GM12878 (cell line): ENCODE results near the gene ARHGEF37. TPM values are rescaled to one million over a fixed set of nuclear protein-coding genes. Genes with fewer than 3 reads are reported as not detected.

Experiments used
- ATAC-seq: fragments of 200-7000 bp; cut with Tn5 transposase; 3 replicates; pipeline ENCODE4 v1.9.1; 2020; ENCODE audit warnings: mild to moderate bottlenecking, moderate library complexity
- BruUV-seq: library from RNA; stranded (reverse); fragments of 400-500 nt; replicated peaks from 2 replicates; lab custom pipeline; 2021; lab: Mats Ljungman, UMichigan
- CTCF ChIA-PET: fragments of 300-600 bp; sonication (Branson Sonifier 250); formaldehyde crosslinking; extraction: SDS; loops from one replicate; lab custom pipeline; 2021; ENCODE audit warnings: inconsistent platforms; lab: Yijun Ruan, JAX
- POLR2A ChIA-PET: fragments of 350-600 bp; formaldehyde crosslinking; extraction: SDS; loops from one replicate; lab custom pipeline; 2021; ENCODE audit warnings: inconsistent platforms; lab: Charles Lee
- RAD21 ChIA-PET: fragments of 300-600 bp; sonication (Branson Sonifier 250); formaldehyde crosslinking; loops from one replicate; lab custom pipeline; 2023; ENCODE audit warnings: antibody characterized with exemption; ENCODE audit not compliant: unreplicated experiment; lab: Charles Lee
- SMC1A ChIA-PET: fragments of 300-600 bp; sonication (Branson Sonifier 250); formaldehyde crosslinking; loops from one replicate; lab custom pipeline; 2023; ENCODE audit not compliant: unreplicated experiment, uncharacterized antibody; lab: Charles Lee
- DNase-seq: peaks from one replicate; pipeline ENCODE4 v3.0.0-alpha.2; 2011; ENCODE audit warnings: low read depth, low spot score
- FAIRE-seq: peaks from 3 replicates; lab custom pipeline; 2011; peaks lifted over from hg19 to GRCh38; lab: Jason Lieb, UNC
- H2AFZ ChIP-seq: 2 replicates; pipeline ENCODE4 v1.6.0; 2011; ENCODE audit warnings: low read depth, low read length, control low read depth; ENCODE audit not compliant: control insufficient read depth
- H3K27ac ChIP-seq: 2 replicates; pipeline ENCODE4 v1.5.1; 2011; ENCODE audit warnings: control low read depth; ENCODE audit not compliant: control insufficient read depth, insufficient read depth
- H3K27me3 ChIP-seq, 2 experiments: replicated peaks in 1 of 2; 2 replicates each; pipeline versions ENCODE4 v1.6.0 to v1.6.1; 2011; ENCODE audit warnings: low read length in 1 of 2; ENCODE audit not compliant: control insufficient read depth in 2 of 2, insufficient read depth in 2 of 2
- H3K36me3 ChIP-seq, 2 experiments: 2 replicates each; pipeline ENCODE4 v1.5.1; 2011; ENCODE audit warnings: low read length in 1 of 2; ENCODE audit not compliant: control insufficient read depth in 2 of 2, insufficient read depth in 2 of 2
- H3K4me1 ChIP-seq: 2 replicates; pipeline ENCODE4 v1.6.1; 2011; ENCODE audit warnings: mild to moderate bottlenecking, low read length, moderate library complexity, mixed read lengths; ENCODE audit not compliant: control insufficient read depth, insufficient read depth
- H3K4me2 ChIP-seq: 2 replicates; pipeline ENCODE4 v1.6.0; 2011; ENCODE audit warnings: control low read depth; ENCODE audit not compliant: control insufficient read depth, insufficient read depth
- H3K4me3 ChIP-seq: fragments of 200-600 bp; sonication (generic); 2 replicates; pipeline ENCODE4 v1.5.1; 2016
- H3K79me2 ChIP-seq: 2 replicates; pipeline ENCODE4 v1.6.0; 2011; ENCODE audit warnings: low read length; ENCODE audit not compliant: control insufficient read depth, insufficient read depth
- H3K9ac ChIP-seq: 2 replicates; pipeline ENCODE4 v1.8.0; 2011; ENCODE audit warnings: low read length, control low read depth, mixed read lengths; ENCODE audit not compliant: control insufficient read depth, insufficient read depth
- H3K9me3 ChIP-seq: replicated peaks from 3 replicates; pipeline ENCODE4 v1.5.1; 2011; ENCODE audit warnings: mild to moderate bottlenecking, low read length; ENCODE audit not compliant: control insufficient read depth, insufficient read depth
- H4K20me1 ChIP-seq: 2 replicates; pipeline ENCODE4 v1.6.0; 2011; ENCODE audit not compliant: control insufficient read depth, insufficient read depth
- BCL11A ChIP-seq: IDR thresholded peaks from 2 replicates; pipeline ENCODE4 v1.6.1; 2011; ENCODE audit warnings: low read depth, low read length
- BHLHE40 ChIP-seq, 2 experiments: fragments of 450-650 bp in 1 of 2; IDR thresholded peaks; 2 replicates each; pipeline ENCODE4 v1.6.1; 2011 to 2017; ENCODE audit warnings: low read depth in 2 of 2, borderline replicate concordance in 1 of 2, improper control_type of control experiment in 1 of 2, low read length in 1 of 2, mild to moderate bottlenecking in 1 of 2
- CREB1 ChIP-seq: IDR thresholded peaks from 2 replicates; pipeline ENCODE4 v1.6.1; 2012; ENCODE audit warnings: low read depth, mild to moderate bottlenecking, inconsistent platforms
- CREM ChIP-seq: IDR thresholded peaks from 2 replicates; pipeline ENCODE4 v1.6.1; 2014; ENCODE audit warnings: antibody characterized with exemption, low read depth
- RUNX3 ChIP-seq: IDR thresholded peaks from 2 replicates; pipeline ENCODE4 v1.6.1; 2012; ENCODE audit warnings: low read length, inconsistent platforms
- SMARCA5 ChIP-seq: fragments of 450-650 bp; IDR thresholded peaks from 2 replicates; pipeline ENCODE4 v1.6.1; 2017; ENCODE audit warnings: mild to moderate bottlenecking
- SPI1 ChIP-seq: IDR thresholded peaks from 2 replicates; pipeline ENCODE4 v1.6.1; 2011; ENCODE audit warnings: low read depth, mild to moderate bottlenecking, low read length, moderate library complexity, borderline replicate concordance; ENCODE audit not compliant: insufficient read depth
- WGBS: methylation state at CpG from one replicate; pipeline ENCODE4 v1.1.6; 2016; ENCODE audit warnings: low lambda C conversion rate; ENCODE audit not compliant: insufficient replicate concordance, insufficient coverage; ENCODE audit errors: missing lambda C conversion rate; 5-methylcytosine and 5-hydroxymethylcytosine counted together
- in situ Hi-C: fragments of 300-500 bp; cut with MboI; formaldehyde crosslinking; loops from 9 replicates; pipeline ENCODE4 v1.14.3; 2018; ENCODE audit warnings: mixed read lengths
- intact Hi-C: fragments of 100-400 bp; cut with micrococcal nuclease; formaldehyde crosslinking; loops from one replicate; pipeline ENCODE4 v1.14.2; 2022; ENCODE audit not compliant: unreplicated experiment
- polyA plus RNA-seq, 11 experiments: library from polyadenylated mRNA; depleted of rRNA in 4 of 11; unstranded in 6 of 11; stranded (reverse) in 5 of 11; fragments of >200 nt; fragmentation: Nextera tagmentation in 4 of 11; fragmentation: Illumina TruSeq in 1 of 11; extraction: Ambion mirVana in 4 of 11; extraction: Trizol in 1 of 11; gene quantifications; 1 replicate in 1 of 11; 2 replicates in 10 of 11; pipeline versions ENCODE4 v1.2.1 to v1.2.3, GENCODE V29; 2011 to 2016; ENCODE audit warnings: inconsistent platforms in 2 of 11, missing spikeins in 2 of 11, low read depth in 1 of 11
- total RNA-seq, 4 experiments: library from RNA; depleted of rRNA in 3 of 4; stranded (reverse); fragments of >200 nt in 3 of 4; fragmentation: Illumina TruSeq in 1 of 4; extraction: Trizol in 1 of 4; gene quantifications; 2 replicates each; pipeline versions ENCODE4 v1.2.1 to v1.2.3, GENCODE V29; 2013 to 2021
- TF ChIP-seq, protein P1 (sequence below): fragments of 450-650 bp; IDR thresholded peaks from 2 replicates; pipeline ENCODE4 v1.6.1; 2014; ENCODE audit warnings: mild to moderate bottlenecking
- TF ChIP-seq, protein P2 (sequence below): fragments of 450-650 bp; IDR thresholded peaks from 2 replicates; pipeline ENCODE4 v1.6.1; 2016; ENCODE audit warnings: mild to moderate bottlenecking
- TF ChIP-seq, protein P3 (sequence below): fragments of 450-650 bp; IDR thresholded peaks from 2 replicates; pipeline ENCODE4 v1.6.1; 2017; ENCODE audit warnings: antibody characterized with exemption, mild to moderate bottlenecking, moderate library complexity
- TF ChIP-seq, protein P4 (sequence below): fragments of 450-650 bp; IDR thresholded peaks from 2 replicates; pipeline ENCODE4 v1.6.1; 2017; ENCODE audit warnings: mild to moderate bottlenecking, low read depth, inconsistent platforms; ENCODE audit not compliant: poor library complexity, severe bottlenecking

Gene ARHGEF37
- total and polyA plus RNA-seq, 10 of the 15 experiments (the other 5 are each of a cell fraction or from before 2014, with no cell fraction given) = 0.16 to 1.1 (median 0.63) TPM

DNA sequence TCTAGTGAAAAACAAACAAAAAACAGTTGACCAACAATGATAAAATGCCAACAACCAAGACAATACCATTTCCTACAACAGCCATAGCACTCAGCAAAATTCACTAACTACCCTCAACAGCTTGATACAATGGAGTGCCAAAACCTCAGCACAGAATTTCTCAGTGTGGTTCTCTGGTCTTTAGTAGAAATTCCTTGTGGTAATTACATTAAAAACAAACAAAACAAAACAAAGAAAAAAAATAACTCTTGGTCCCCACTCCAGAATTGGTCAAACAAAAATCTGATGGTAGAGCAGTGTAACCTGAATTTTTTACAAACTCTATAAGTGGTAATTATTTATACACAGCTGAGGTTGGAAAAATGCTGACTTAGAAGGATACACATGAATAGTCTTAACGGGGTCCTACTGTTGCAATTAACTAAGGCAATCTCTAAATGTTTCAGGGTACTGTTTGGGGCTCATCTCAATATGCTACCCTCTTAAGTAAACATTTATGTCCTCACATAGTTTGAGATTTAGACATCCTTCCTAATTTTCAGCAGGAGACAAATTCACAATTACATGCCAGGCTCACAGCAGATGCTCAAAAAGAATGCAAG, 43.8 kb upstream of the ARHGEF37 start (continued):
- TF ChIP-seq, protein P1, sequence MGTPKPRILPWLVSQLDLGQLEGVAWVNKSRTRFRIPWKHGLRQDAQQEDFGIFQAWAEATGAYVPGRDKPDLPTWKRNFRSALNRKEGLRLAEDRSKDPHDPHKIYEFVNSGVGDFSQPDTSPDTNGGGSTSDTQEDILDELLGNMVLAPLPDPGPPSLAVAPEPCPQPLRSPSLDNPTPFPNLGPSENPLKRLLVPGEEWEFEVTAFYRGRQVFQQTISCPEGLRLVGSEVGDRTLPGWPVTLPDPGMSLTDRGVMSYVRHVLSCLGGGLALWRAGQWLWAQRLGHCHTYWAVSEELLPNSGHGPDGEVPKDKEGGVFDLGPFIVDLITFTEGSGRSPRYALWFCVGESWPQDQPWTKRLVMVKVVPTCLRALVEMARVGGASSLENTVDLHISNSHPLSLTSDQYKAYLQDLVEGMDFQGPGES = no peak
- TF ChIP-seq BCL11A = no peak
- TF ChIP-seq, protein P2, sequence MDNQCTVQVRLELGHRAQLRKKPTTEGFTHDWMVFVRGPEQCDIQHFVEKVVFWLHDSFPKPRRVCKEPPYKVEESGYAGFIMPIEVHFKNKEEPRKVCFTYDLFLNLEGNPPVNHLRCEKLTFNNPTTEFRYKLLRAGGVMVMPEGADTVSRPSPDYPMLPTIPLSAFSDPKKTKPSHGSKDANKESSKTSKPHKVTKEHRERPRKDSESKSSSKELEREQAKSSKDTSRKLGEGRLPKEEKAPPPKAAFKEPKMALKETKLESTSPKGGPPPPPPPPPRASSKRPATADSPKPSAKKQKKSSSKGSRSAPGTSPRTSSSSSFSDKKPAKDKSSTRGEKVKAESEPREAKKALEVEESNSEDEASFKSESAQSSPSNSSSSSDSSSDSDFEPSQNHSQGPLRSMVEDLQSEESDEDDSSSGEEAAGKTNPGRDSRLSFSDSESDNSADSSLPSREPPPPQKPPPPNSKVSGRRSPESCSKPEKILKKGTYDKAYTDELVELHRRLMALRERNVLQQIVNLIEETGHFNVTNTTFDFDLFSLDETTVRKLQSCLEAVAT = no peak
- TF ChIP-seq, all 136 proteins: peak for 0

DNA sequence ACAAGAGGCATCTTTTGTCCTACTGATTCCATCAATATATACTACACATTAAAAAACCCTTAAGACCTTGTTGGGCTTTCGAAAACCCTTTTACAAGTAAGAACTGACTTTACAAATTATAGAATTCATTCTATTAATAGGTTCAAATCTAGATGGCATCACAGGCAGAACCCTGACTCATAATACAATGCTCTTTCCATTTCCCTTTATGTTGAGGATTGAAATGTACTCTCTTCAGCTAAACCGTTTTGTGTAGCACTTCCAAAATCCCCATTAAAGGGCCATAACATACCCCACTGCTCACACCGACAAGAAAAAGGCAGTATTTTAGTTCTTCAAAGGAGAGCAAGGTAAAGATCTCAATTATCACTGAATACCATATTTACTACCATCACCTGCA, 41.2 kb upstream of the ARHGEF37 start:
- H3K36me3 ChIP-seq = peaks cover 3 to 20% of the 10 kb centered on the region in 2 experiments; a peak in 3 of 4 replicates
- H3K9ac ChIP-seq = no peak overlapping the region
- CTCF ChIA-PET = interaction anchor here (1.2 kb wide), 1 partner anchor 172 kb away, joined by 3 read pairs; no protein-coding TSS in a partner anchor
- in situ Hi-C loops (no loop called here), intact Hi-C loops (no loop called here)
- H4K20me1 ChIP-seq = no peaks in the 10 kb centered on the region
- H3K27ac ChIP-seq = no peak overlapping the region
- WGBS = 15% methylated on average over 3 of the region's 3 CpGs
- POLR2A ChIA-PET = interaction anchor here (0.7 kb wide), 1 partner anchor 10 kb away, joined by 3 read pairs; no protein-coding TSS in a partner anchor
- H3K79me2 ChIP-seq = peaks cover 86% of the 10 kb centered on the region
- H2AFZ ChIP-seq = no peak overlapping the region
- ATAC-seq (peak; percentile 24; the same call in 1 of the 3 replicates), FAIRE-seq (no peak), DNase-seq (no peak)
- no peak for TF ChIP-seq BHLHE40 (IDR thresholded peaks at IDR 0.05; ENCODE audit: borderline replicate concordance in 1 of 2, low read depth in 2 of 2, low read length in 1 of 2)
- no peak for TF ChIP-seq CREM
- TF ChIP-seq SPI1 = no peak
- TF ChIP-seq SMARCA5 = no peak
- TF ChIP-seq CREB1 = no peak
- TF ChIP-seq, protein P3, sequence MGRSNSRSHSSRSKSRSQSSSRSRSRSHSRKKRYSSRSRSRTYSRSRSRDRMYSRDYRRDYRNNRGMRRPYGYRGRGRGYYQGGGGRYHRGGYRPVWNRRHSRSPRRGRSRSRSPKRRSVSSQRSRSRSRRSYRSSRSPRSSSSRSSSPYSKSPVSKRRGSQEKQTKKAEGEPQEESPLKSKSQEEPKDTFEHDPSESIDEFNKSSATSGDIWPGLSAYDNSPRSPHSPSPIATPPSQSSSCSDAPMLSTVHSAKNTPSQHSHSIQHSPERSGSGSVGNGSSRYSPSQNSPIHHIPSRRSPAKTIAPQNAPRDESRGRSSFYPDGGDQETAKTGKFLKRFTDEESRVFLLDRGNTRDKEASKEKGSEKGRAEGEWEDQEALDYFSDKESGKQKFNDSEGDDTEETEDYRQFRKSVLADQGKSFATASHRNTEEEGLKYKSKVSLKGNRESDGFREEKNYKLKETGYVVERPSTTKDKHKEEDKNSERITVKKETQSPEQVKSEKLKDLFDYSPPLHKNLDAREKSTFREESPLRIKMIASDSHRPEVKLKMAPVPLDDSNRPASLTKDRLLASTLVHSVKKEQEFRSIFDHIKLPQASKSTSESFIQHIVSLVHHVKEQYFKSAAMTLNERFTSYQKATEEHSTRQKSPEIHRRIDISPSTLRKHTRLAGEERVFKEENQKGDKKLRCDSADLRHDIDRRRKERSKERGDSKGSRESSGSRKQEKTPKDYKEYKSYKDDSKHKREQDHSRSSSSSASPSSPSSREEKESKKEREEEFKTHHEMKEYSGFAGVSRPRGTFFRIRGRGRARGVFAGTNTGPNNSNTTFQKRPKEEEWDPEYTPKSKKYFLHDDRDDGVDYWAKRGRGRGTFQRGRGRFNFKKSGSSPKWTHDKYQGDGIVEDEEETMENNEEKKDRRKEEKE = no peak
- TF ChIP-seq RUNX3 = no peak
- TF ChIP-seq, protein P4, sequence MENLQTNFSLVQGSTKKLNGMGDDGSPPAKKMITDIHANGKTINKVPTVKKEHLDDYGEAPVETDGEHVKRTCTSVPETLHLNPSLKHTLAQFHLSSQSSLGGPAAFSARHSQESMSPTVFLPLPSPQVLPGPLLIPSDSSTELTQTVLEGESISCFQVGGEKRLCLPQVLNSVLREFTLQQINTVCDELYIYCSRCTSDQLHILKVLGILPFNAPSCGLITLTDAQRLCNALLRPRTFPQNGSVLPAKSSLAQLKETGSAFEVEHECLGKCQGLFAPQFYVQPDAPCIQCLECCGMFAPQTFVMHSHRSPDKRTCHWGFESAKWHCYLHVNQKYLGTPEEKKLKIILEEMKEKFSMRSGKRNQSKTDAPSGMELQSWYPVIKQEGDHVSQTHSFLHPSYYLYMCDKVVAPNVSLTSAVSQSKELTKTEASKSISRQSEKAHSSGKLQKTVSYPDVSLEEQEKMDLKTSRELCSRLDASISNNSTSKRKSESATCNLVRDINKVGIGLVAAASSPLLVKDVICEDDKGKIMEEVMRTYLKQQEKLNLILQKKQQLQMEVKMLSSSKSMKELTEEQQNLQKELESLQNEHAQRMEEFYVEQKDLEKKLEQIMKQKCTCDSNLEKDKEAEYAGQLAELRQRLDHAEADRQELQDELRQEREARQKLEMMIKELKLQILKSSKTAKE = no peak
- no peaks in the 10 kb centered on the region for H3K27me3 ChIP-seq
- RAD21 ChIA-PET = interaction anchor here (0.8 kb wide), 1 partner anchor 10 kb away, joined by 3 read pairs; no protein-coding TSS in a partner anchor
- BruUV-seq = no TSS peak
- H3K4me2 ChIP-seq = no peak overlapping the region
- no peaks in the 10 kb centered on the region for H3K4me1 ChIP-seq
- no peaks in the 10 kb centered on the region for H3K9me3 ChIP-seq
- SMC1A ChIA-PET = interaction anchor here (2.3 to 3.6 kb wide), 3 partner anchors 9 to 12 kb away, joined by 8 read pairs; partner anchors contain the start of gene CSNK1A1
- H3K4me3 ChIP-seq = no peak overlapping the region
